ENCODE measurements around the gene NOLC1.

DNA sequence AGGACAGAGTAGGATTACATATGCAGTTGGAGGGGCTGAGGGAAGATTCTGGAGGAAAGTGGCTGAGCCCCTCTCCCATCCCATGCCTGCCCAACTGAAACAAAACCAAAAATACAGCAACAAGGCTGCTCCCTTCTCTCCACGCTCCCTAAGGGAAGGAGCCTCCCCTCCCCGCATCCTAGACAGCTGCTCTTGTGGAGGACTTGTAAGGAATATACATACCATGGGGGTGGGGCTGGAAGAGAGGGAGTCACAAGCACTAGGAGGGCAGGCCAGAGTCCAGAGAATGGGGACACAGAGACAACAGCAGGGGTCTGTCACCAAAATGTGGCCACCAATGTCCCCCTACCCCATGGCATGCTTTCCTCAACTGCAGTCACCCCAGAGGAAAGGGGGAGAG lies 45.2 kb upstream of the NOLC1 start:
- TF ChIP-seq POLR2A (IDR thresholded peaks at IDR 0.05) (no peak), POLR2AphosphoS5 (IDR thresholded peaks at IDR 0.05) (no peak), EP300 (IDR thresholded peaks at IDR 0.05) (no peak)
- TF ChIP-seq, protein P1, sequence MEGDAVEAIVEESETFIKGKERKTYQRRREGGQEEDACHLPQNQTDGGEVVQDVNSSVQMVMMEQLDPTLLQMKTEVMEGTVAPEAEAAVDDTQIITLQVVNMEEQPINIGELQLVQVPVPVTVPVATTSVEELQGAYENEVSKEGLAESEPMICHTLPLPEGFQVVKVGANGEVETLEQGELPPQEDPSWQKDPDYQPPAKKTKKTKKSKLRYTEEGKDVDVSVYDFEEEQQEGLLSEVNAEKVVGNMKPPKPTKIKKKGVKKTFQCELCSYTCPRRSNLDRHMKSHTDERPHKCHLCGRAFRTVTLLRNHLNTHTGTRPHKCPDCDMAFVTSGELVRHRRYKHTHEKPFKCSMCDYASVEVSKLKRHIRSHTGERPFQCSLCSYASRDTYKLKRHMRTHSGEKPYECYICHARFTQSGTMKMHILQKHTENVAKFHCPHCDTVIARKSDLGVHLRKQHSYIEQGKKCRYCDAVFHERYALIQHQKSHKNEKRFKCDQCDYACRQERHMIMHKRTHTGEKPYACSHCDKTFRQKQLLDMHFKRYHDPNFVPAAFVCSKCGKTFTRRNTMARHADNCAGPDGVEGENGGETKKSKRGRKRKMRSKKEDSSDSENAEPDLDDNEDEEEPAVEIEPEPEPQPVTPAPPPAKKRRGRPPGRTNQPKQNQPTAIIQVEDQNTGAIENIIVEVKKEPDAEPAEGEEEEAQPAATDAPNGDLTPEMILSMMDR (IDR thresholded peaks at IDR 0.05) = no peak

Measured in sigmoid colon (tissue), 4 donors.